ENCODE data around the gene CES4A.
A peak's percentile ranks its signal among the peaks of the same experiment; 100 is the strongest.
"Not testable (repeated sequence)": the region's sequence is repeated elsewhere in the genome, so short reads cannot be mapped to it uniquely, and the experiment has no call there.

The CES4A gene

GRCh38 chr16:66958857-66959703 is 29.3 kb upstream of the CES4A start:
- DNase-seq: no peak

- DNase-seq: no peak
These were observed 28.7 kb upstream of the CES4A start for GRCh38 chr16:66959704-66960161.

DNA sequence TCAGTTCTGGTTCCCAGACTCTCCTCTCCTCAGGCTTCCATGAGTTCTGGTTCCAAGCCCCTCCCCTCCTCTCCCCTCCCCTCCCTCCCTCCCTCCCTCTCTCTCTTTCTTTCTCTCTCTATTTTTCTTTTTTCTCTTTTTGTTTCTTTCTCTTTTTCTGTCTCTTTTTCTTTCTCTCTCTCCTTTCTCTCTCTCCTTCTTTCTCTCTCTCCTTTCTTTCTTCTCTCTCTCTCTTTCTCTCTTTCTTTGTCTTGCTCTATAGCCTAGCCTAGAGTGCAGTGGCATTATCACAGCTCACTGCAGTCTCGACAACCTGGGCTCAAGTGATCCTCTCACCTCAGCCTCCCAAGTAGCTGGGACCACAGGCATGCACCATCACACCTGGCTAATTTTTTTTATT is 28.1 kb upstream of the CES4A start:
- no peak for DNase-seq

- DNase-seq: peak; percentile 84
These were observed 27.2 kb upstream of the CES4A start, which contains the start of gene CES3 for GRCh38 chr16:66961065-66961744. CES3 (plus strand) TSS chr16:66961266; CDS start chr16:66961308, 42 bp downstream.

- no peak for DNase-seq
These were observed 26.5 kb upstream of the CES4A start for GRCh38 chr16:66961914-66962313.

DNA sequence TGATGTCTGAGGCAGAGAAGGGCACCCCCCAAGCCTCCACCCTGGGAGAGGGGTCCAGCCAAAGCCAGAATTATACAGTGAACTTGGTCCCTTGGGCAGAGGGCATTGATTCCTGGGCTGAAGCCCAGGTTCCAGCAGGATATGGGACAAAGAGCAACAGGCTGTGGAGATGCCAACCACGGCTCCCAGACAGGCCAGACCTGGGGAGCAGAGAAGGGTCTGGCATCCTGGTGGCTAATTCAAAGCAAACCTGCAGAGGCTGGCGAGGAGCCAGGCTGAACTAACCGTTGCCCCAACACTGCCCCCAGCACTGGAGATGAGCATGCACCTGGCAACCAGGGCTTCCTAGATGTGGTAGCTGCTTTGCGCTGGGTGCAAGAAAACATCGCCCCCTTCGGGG is 24.3 kb upstream of the CES4A start:
- DNase-seq: no peak

- no peak for DNase-seq
These were observed 19.5 kb upstream of the CES4A start for GRCh38 chr16:66968847-66969246.

DNA sequence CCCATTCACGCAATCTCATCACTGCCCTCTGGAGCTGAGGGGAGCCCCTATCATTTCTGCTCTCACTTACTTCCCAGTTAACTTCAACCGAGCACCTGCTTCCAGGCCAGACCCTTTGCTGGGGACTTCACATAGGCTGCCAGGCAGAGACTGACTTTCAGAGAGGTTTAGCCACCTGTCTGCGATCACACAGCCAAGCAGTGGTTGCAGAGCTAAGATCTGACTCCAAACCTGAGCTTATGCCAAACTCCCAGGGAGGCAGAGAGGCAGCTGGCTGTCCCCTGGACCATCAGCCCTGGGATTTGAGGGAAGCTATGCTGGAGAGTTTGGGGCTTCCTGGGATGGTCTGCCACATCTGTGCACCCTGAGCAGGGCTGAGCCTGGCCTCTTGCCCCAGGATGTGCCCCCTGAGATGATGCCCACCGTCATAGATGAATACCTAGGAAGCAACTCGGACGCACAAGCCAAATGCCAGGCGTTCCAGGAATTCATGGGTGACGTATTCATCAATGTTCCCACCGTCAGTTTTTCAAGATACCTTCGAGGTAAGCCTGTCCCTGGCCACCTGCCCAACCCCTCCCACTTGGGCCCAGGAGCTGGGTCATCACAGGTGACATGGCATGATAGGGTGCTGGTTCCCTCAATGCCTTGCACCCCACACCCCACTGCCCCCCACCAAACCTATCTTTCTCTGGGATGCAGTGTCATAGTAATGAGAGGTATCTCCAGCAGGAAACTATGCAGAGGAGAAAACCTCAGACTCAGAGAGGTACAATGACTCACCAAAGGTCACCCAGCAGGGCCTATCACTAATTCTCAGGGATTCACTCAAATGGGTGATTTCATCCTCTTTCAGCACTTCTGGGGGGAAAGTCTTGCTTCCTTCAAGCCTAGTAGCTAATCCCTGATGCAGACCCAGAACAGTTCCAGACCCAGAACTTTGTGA is 17.3 kb upstream of the CES4A start:
- no peak for DNase-seq

DNA sequence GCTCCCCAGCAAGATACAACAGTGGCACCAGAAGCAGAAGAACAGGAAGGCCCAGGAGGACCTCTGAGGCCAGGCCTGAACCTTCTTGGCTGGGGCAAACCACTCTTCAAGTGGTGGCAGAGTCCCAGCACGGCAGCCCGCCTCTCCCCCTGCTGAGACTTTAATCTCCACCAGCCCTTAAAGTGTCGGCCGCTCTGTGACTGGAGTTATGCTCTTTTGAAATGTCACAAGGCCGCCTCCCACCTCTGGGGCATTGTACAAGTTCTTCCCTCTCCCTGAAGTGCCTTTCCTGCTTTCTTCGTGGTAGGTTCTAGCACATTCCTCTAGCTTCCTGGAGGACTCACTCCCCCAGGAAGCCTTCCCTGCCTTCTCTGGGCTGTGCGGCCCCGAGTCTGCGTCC is 15.4 kb upstream of the CES4A start:
- DNase-seq: no peak

DNA sequence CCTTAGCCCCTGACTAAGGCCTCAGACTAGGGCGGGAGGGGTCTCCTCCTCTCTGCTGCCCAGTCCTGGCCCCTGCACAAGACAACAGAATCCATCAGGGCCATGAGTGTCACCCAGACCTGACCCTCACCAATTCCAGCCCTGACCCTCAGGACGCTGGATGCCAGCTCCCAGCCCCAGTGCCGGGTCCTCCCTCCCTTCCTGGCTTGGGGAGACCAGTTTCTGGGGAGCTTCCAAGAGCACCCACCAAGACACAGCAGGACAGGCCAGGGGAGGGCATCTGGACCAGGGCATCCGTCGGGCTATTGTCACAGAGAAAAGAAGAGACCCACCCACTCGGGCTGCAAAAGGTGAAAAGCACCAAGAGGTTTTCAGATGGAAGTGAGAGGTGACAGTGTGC is 14.7 kb upstream of the CES4A start:
- DNase-seq: no peak

DNA sequence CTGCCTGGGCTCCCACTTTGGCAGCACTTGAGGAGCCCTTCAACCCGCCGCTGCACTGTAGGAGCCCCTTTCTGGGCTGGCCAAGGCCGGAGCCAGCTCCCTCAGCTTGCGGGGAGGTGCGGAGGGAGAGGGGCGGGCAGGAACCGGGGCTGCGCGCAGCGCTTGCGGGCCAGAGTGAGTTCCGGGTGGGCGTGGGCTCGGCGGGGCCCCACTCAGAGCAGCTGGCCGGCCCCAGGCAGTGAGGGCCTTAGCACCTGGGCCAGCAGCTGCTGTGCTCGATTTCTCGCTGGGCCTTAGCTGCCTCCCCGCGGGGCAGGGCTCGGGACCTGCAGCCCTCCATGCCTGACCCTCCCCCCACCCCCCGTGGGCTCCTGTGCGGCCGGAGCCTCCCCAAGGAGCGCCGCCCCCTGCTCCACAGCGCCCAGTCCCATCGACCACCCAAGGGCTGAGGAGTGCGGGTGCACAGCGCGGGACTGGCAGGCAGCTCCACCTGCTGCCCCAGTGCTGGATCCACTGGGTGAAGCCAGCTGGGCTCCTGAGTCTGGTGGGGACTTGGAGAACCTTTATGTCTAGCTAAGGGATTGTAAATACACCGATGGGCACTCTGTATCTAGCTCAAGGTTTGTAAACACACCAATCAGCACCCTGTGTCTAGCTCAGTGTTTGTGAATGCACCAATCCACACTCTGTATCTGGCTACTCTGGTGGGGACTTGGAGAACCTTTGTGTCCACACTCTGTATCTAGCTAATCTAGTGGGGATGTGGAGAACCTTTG is 14.0 kb upstream of the CES4A start:
- DNase-seq: not testable (repeated sequence)

- DNase-seq: peak; percentile 78
These were observed 13.5 kb upstream of the CES4A start for GRCh38 chr16:66974932-66975246.

DNA sequence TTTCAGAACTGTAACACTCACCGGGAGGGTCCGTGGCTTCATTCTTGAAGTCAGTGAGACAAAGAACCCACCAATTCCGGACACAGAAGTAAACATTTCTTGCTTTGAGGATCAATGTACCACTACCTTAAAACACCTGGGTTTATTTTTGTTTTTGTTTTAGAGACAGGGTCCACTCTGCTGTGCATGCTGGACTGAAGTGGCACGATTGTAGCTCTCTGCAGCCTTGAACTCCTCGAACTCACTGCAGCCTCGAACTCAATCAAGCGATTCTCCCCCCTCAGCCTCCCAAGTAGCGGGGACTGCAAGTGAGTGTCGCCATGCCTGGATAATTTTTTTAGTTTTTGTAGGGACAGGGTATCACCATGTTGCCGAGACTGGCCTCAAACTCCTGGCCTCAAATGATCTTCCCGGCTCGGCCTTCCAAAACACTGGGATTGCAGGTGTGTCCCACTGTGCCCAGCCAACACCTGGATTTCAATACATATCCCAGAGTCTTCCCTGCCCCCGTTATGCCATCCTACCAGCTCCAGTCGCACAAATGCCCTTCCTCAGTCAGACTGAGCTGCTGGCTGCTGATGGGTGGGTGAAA is 13.0 kb upstream of the CES4A start:
- no peak for DNase-seq

DNA sequence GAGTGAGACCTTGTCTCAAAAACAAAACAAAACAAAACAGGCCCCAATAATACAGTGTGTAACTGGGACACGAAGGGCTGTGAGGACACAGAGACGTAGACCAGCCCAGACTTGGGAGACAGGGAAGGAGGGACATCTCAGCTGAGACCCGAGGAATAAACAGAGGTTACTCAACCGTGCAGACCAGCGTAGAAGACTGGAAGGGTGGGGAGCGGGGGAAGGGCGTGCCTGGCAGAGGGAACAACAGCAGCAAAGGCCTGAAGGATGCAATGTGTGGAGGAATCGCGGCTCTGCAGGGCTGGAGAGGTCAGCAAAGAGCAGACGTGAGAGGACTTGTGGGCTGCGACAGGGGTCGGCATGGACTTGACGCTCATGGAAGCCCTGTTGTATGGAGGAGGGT is 11.6 kb upstream of the CES4A start:
- no peak for DNase-seq

- peak; percentile 99 for DNase-seq
These were observed 10.9 kb upstream of the CES4A start for GRCh38 chr16:66977341-66978113.

- no peak for DNase-seq
These were observed 9.2 kb upstream of the CES4A start for GRCh38 chr16:66979011-66979717.

DNA sequence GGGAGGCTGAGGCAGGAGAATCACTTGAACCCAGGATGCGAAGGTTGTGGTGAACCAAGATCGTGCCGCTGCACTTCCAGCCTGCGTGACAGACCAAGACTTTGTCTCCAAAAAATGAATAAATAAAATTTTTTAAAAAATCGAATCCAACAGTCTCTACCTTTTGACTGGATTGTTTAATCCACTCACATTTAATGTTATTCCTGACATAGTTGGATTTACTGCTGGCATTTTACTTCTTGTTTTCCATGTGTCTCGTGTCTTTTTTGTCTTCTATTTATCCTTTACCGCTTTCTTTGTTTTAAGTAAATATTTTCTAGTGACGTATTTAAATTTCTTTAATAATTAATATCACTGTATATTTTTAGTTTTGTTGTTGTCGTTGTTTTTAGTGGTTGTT is 5.4 kb upstream of the CES4A start:
- no peak for DNase-seq

DNA sequence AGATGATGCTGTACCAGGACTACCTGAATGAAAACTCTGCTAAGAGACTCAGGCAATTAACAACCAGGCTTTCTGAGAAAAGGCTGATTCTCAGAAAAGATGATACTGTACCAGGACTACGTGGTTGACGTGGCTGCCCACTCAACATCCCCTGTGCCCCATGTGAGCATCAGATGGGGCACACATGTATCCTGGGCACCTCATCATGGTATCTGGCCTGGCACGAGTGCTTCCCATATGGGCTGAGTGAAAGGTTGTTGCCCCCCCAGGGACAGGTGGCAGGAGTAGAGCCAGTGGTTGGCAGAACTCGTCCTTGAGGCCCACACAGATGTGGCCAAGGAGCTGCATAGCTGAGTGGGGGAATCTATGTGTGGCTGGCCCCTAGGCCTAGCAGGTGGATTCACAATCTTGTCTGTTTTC is 3.5 kb upstream of the CES4A start:
- peak; percentile 83 for DNase-seq

DNA sequence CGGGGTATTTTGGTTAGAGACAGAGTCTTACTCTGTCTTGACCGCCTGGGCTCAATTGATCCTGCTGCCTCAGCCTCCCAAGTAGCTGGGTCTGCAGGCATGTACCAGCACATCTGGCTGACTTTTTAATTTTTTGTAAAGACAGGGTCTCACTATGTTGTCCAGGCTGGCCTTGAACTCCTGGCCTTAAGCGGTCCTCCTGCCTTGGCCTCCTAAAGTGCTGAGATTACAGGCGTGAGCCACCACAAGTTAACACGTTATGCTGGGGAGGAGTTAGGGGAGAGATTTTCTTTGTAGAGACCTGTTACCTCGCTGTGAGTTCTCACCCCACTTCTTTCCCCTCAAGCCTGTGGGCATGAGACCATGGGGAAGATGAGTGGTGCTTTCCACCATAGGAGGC is 1.8 kb upstream of the CES4A start:
- no peak for DNase-seq

GRCh38 chr16:66991545-66992077 is 3.2 kb downstream of the CES4A start:
- no peak for DNase-seq
